ENCODE results near the gene CAPN8.
A peak's percentile ranks its signal among the peaks of the same experiment; 100 is the strongest.

CAPN8 gene

DNA sequence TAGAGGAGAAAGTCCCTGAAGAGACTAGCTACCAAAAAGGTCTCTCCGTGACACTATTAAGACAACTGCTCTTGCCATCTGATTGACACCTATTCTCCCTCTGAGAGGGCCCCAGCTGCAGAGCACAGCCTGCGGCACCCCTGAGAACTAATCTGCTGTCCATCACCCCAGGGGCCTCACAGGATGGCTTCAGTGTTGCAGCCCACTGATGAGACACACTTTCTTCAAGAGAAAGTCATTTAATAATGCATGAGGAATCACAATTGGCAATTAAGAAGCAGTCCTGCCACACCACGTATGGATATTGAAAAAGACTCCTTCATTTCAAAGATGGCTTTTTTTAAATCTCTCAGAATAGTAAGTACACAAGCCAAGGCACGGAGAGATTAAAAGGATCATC, 48.9 kb downstream of the CAPN8 start:
- DNase-seq, result no peak

DNA sequence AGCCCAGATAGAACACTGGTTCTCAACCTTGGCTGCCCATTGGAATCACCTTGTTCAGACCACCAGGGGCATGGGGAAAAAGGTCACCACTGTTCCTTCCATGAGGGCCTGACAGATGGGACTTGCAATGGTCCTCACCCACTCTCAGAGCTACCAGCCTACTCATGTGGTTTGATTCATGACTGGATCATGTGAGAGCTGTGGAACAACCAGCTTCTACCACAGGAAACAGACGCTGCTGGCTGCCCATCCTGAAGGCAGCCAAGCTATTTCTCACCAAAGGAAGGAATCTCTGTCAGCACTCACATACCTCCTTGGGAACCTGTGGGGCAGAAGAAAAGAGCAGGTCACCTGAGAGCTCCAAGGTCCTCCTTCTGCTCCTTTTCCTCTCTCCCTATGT, 53.6 kb downstream of the CAPN8 start:
- no peak for DNase-seq

DNA sequence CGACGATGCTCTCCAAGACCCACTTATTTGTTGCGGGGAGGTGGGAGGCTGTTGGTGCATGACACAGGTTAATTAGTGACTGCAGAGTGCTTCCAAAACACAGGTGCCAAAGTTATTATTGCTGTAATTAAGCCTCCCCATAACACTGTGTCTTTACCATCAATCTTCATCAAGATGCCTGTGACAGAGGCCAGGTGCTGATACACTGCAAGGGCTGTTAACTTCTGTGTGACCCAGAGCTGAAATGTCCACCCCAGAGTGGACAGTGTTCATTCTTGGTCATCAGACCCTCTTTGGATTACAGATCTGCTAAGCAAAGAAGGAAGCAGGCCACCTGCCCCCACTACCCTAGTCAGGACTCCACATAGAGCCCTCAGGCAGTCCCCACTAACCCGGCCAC, 55.5 kb downstream of the CAPN8 start:
- peak; percentile 37 for DNase-seq

DNA sequence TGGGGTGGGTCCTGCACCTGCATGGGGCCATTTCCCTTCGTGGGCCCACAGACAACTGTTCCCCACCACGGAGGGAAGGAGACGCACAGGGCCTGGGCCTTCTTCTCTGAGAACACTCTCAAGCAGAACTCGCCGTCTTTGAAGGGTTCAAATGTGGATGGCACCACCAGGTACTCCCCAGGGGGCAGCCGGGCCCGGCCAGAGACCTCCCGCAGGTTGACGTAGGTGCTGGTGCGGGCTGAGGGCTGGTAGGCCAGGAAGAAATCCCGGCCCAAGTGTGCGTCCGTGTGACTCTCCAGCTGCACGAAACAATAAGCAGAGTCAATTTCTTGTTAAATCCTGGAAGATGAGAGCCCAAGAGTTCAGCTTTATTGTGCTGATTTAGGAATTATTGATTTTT, 56.4 kb downstream of the CAPN8 start:
- DNase-seq, result no peak

GRCh38 chr1:223558512-223558911, 107.0 kb downstream of the CAPN8 start:
- no peak for DNase-seq

DNA sequence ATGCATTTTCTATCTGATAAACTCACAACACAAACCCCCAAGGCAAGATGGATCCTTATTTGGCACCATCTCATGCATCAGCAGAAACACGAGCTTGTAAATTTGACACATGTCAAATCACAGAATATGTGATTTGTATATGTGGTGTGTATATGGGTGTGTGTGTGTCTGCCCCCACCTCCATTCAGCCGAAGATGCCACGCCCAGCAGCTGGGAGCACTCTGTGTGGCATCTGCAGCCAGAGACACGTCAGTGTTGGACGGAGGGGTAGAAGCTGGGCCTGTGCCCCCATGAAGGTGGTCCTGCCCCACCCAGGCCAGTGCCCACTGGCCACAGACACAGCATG, 108.4 kb downstream of the CAPN8 start:
- DNase-seq, result no peak

GRCh38 chr1:223556414-223557129, 108.9 kb downstream of the CAPN8 start:
- no peak for DNase-seq

- DNase-seq, result no peak
Measured at GRCh38 chr1:223553957-223554356, 111.5 kb downstream of the CAPN8 start.

DNA sequence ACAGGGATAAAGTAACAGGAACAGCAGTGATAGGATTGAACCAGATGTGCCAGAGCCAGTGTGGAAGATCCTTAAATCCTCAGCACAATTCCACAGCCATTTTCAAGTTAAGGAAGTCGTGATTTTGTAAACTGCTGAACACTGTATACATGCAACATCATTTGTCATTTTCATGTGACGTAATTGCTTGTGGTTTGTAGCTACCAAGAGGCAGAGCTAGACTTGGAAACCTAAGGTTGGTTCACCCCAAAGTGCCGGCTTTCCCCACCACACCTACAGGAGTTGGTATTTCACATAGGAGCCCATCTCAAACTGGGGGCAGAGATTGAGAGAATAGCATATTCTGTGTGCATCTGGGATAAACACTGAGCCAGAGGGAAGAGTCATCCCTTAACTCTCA, 113.9 kb downstream of the CAPN8 start:
- DNase-seq, result no peak

- no peak for DNase-seq
Measured at GRCh38 chr1:223549740-223550139, 115.8 kb downstream of the CAPN8 start.

DNA sequence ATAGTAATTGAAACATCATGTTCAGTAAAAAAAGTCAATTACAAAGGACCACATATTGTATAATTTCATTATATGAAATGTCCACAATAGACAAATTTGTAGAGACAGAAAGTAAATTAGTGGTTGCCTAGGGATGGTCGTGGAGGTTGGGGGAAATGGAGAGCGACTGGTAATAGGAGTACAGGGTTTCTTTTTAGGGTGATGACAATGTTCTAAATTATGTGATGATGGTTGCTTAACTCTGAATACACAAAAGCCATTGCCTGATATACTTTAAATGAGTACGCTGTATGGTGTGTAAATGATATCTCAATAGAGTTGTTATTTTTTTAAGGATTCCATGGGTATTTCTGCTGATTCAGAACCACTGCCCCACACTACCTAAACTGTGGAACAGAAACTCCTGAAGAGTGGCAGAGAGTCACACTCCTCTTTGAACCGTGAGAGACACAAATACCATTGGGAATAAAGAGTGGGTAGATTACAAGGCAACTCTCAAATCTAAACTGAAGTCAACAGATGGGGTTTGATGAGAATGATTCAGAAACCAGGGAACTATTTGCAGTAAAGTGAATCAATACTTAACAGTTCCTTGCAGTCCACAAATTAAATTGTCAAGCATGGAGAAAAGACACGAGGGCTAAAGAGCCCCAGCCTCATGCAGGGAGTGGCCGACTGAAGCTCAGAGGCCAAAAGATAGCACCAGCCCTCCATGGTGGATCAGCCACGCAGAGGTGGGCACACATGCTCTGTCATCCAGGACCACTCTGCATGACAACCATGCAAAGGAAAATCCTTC, 118.0 kb downstream of the CAPN8 start:
- DNase-seq, result no peak

DNA sequence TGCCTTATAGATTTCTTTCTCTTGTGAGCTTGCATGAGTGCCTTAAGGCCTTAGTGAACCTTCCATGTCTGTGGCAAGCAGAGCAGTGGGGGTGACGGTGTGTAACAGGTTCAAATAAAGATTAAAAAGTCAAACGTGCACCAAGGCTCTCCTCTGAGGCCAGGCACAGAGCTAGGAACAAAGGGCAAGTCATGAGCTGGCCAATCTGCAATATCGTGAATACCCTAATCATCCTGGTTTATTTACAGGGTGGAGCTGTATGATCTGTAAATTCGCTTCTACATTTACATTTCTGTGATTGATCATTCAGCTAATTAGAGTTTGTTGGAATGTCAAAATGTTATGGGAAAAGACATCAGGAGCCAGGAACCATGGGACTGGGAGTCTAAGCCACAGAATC, 120.2 kb downstream of the CAPN8 start:
- DNase-seq, result no peak

GRCh38 chr1:223543560-223543959, 121.9 kb downstream of the CAPN8 start:
- DNase-seq, result no peak

GRCh38 chr1:223542831-223543230, 122.7 kb downstream of the CAPN8 start:
- DNase-seq, result no peak

DNA sequence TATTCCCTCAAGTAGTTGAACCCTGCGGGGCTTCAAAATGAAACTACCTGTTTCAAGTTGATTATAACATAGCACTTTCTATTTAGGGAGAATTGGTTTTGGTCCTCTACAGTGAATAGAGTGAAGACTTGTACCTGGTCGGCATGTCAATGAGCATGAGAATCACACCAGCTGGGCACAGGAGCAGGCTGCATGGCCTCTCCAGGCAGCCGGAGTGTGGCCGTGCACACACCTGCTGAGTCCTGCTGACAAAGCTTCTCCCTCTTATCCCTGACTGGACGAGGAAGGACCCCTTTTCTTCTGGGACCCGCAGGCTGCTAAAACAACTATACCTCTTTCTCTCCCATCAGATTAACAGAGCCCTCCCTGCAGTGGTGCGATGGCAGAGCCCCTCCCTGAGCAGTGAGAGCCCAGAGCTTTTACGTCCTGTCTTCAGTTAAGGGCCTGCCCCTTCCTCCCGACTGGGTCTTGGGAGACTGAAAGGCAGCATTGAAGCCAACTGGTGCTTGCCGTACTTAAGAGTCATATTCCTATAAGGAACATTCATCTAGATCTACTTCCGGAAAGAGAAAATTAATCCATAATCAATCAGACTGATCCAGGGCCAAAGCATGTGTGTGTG, 124.9 kb downstream of the CAPN8 start:
- no peak for DNase-seq

DNA sequence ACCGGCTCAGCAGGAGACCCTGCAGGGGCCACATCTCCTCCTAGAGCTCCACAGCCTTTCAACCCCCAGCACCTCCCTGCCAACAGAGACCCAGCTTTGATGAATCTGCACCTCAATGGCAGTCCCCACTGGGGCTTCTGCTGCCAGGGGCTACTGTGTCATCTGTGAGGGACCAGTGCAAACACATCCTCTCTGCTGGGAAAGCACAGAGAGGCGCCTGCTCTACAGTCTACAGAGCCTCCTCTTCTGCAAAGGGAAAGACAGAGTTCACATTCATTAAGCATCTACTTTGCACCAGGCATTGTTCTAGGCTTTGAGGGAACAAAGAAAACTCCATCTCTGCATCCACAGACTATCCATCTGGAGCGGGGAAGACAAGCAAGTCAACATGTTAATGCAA, 125.8 kb downstream of the CAPN8 start:
- no peak for DNase-seq

- no peak for DNase-seq
Measured at GRCh38 chr1:223538981-223539380, 126.5 kb downstream of the CAPN8 start.

DNA sequence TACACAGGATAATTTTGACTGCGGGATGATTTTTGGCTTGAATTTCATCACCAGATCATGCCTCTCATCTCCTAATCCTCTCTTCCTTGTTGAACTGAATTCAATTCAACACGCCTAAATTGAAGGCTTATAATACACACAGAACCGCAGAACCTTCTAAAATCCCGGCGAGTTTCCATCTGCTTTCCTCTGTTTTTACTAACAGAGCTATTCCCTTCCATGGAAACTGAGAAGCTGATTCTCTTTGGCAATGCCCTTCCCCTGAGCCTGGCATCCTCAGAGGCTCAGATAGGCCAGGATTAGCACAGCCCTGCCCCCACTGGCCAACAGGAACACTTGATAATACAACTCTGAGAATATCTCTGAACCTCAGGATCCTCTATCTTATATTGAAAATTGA, 130.2 kb downstream of the CAPN8 start:
- no peak for DNase-seq

DNA sequence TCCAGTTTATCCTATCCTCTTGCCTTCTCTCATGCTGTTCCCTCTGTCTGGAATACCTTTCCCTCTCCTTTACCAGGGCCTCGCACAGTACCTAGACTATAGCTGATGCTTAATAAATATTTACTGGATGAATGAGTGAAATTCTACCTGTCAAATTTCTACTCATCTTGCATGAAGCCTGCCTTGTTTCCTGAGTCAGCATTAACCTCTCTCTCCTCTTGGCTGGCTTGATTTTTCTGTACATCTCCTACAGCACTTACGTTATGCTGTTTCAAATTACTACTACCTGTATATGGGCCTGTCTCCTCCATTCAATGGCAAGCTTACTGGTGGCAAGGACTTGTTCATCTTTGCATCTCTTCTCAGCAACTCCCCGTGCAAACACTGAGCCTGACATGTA, 130.8 kb downstream of the CAPN8 start:
- no peak for DNase-seq

GRCh38 chr1:223533708-223534107, 131.8 kb downstream of the CAPN8 start:
- no peak for DNase-seq

- DNase-seq, result no peak
Measured at GRCh38 chr1:223531742-223532341, 133.7 kb downstream of the CAPN8 start.

- DNase-seq, result no peak
Measured at GRCh38 chr1:223525957-223526356, 139.5 kb downstream of the CAPN8 start.

DNA sequence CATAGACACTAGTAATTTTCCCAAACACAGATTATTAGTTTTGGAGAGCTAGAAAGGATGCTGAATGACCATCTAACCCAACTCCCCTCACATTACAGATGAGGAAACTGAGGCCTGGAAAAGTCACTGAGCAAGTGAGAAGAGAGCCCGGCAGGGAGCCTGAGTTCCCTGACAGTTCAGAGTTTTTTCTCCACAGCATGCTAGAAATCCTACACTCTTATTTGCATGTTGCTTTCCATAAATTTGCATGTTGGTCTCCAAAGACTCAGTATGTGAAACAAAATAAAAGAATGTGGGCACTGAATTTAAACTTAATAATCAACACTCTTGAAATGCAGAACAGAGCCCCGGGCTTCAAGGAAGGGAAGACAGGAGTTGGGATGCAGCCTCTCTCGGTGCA, 140.0 kb downstream of the CAPN8 start:
- no peak for DNase-seq

DNA sequence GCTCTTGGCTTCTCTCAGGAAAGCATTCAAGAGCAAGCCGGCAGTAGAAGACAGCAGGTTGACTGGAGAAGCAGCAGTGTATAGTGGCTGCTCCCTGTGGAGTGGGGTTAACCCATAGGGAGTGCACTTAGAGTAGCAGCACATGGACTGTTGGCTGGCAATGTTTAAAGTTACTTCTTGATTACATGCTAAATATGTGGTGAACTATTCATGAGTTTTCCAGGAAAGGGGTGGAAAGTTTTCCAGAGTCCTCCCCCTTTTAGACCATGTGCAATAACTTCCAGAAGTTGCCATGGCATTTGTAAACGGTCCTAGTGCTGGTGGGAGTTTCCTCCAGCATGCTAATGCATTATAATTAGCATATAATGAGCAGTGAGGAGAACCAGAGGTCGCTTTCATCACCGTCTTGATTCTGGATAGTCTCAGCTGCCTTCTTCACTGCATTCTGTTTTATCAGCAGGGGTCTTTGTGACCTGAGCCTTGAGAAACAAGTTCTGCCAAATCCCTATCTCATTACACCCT, 140.5 kb downstream of the CAPN8 start:
- DNase-seq, result no peak

Measured in NCI-H1436 treated with DMSO at 0.1 percent for 48 hours (cell line).